ENCODE data around the gene RALB.

RALB gene

GRCh38 chr2:120323807-120324399, 71.3 kb downstream of the RALB start:
- WGBS (ENCODE audit: extremely low coverage, insufficient coverage, low lambda C conversion rate): no CpG with 5 or more reads among the region's 10 CpGs
- H3K4me2 ChIP-seq (ENCODE audit: low read length): no peak overlapping the region
- no peaks in the 10 kb centered on the region for H3K4me1 ChIP-seq (ENCODE audit: control insufficient read depth, low read depth, low read length)
- no peaks in the 10 kb centered on the region for H3K79me2 ChIP-seq (ENCODE audit: control insufficient read depth, insufficient read depth, low read length)
- H2AK5ac ChIP-seq (ENCODE audit: low read length): no peak overlapping the region
- H3K36me3 ChIP-seq (ENCODE audit: control insufficient read depth, insufficient read depth, low read length): no peaks in the 10 kb centered on the region
- no peak overlapping the region for H4K8ac ChIP-seq (ENCODE audit: low read depth, low read length)
- H2BK15ac ChIP-seq (replicated peaks; ENCODE audit: low read depth): no peak overlapping the region
- H3K79me1 ChIP-seq (ENCODE audit: low read length): no peaks in the 10 kb centered on the region
- H3K56ac ChIP-seq (ENCODE audit: low read length): no peak overlapping the region
- no peak overlapping the region for H3K23ac ChIP-seq (ENCODE audit: low read length)
- no peak overlapping the region for H3K18ac ChIP-seq (ENCODE audit: low read length)
- DNase-seq: no peak
- no peak overlapping the region for H3K9ac ChIP-seq (ENCODE audit: low read length)
- no peak overlapping the region for H3K4me3 ChIP-seq (ENCODE audit: low read length)
- no peak overlapping the region for H3K27ac ChIP-seq (ENCODE audit: low read depth, low read length)
- H3K4ac ChIP-seq (ENCODE audit: low read depth, low read length): no peak overlapping the region
- H4K5ac ChIP-seq (ENCODE audit: low read length): no peak overlapping the region
- H2BK120ac ChIP-seq (ENCODE audit: low read depth, low read length): no peak overlapping the region
- H2BK5ac ChIP-seq (ENCODE audit: low read length): no peak overlapping the region
- no peaks in the 10 kb centered on the region for H3K27me3 ChIP-seq (ENCODE audit: insufficient read depth, low read length, poor library complexity)

GRCh38 chr2:120324933-120325332, 72.3 kb downstream of the RALB start:
- no peak overlapping the region for H3K4me2 ChIP-seq (ENCODE audit: low read length)
- no peak overlapping the region for H4K5ac ChIP-seq (ENCODE audit: low read length)
- no peaks in the 10 kb centered on the region for H3K36me3 ChIP-seq (ENCODE audit: control insufficient read depth, insufficient read depth, low read length)
- no peak overlapping the region for H2BK15ac ChIP-seq (replicated peaks; ENCODE audit: low read depth)
- no peak for DNase-seq
- H2BK120ac ChIP-seq (ENCODE audit: low read depth, low read length): no peak overlapping the region
- H3K4ac ChIP-seq (ENCODE audit: low read depth, low read length): no peak overlapping the region
- no peak overlapping the region for H3K27ac ChIP-seq (ENCODE audit: low read depth, low read length)
- H3K27me3 ChIP-seq (ENCODE audit: insufficient read depth, low read length, poor library complexity): no peaks in the 10 kb centered on the region
- H2BK5ac ChIP-seq (ENCODE audit: low read length): no peak overlapping the region
- no peak overlapping the region for H4K8ac ChIP-seq (ENCODE audit: low read depth, low read length)
- H3K4me1 ChIP-seq (ENCODE audit: control insufficient read depth, low read depth, low read length): no peaks in the 10 kb centered on the region
- H3K9ac ChIP-seq (ENCODE audit: low read length): no peak overlapping the region
- no CpG with 5 or more reads among the region's 7 CpGs for WGBS (ENCODE audit: extremely low coverage, insufficient coverage, low lambda C conversion rate)
- no peaks in the 10 kb centered on the region for H3K79me1 ChIP-seq (ENCODE audit: low read length)
- H3K4me3 ChIP-seq (ENCODE audit: low read length): no peak overlapping the region
- no peak overlapping the region for H3K56ac ChIP-seq (ENCODE audit: low read length)
- H3K23ac ChIP-seq (ENCODE audit: low read length): no peak overlapping the region
- no peak overlapping the region for H3K18ac ChIP-seq (ENCODE audit: low read length)
- H2AK5ac ChIP-seq (ENCODE audit: low read length): no peak overlapping the region
- H3K79me2 ChIP-seq (ENCODE audit: control insufficient read depth, insufficient read depth, low read length): no peaks in the 10 kb centered on the region

- Histone ChIP-seq H4K8ac (ENCODE audit: low read depth, low read length) (no peak overlapping the region), H3K27me3 (ENCODE audit: insufficient read depth, low read length, poor library complexity) (no peaks in the 10 kb centered on the region), H3K27ac (ENCODE audit: low read depth, low read length) (no peak overlapping the region), H3K36me3 (ENCODE audit: control insufficient read depth, insufficient read depth, low read length) (no peaks in the 10 kb centered on the region), H3K9ac (ENCODE audit: low read length) (no peak overlapping the region), H2BK120ac (ENCODE audit: low read depth, low read length) (no peak overlapping the region), H3K4ac (ENCODE audit: low read depth, low read length) (no peak overlapping the region), H3K23ac (ENCODE audit: low read length) (no peak overlapping the region), H3K79me2 (ENCODE audit: control insufficient read depth, insufficient read depth, low read length) (no peaks in the 10 kb centered on the region), H3K79me1 (ENCODE audit: low read length) (no peaks in the 10 kb centered on the region), H2BK15ac (replicated peaks; ENCODE audit: low read depth) (no peak overlapping the region), H3K56ac (ENCODE audit: low read length) (no peak overlapping the region), H2AK5ac (ENCODE audit: low read length) (no peak overlapping the region), H3K4me2 (ENCODE audit: low read length) (no peak overlapping the region), H3K18ac (ENCODE audit: low read length) (no peak overlapping the region), H2BK5ac (ENCODE audit: low read length) (no peak overlapping the region), H3K4me3 (ENCODE audit: low read length) (no peak overlapping the region), H4K5ac (ENCODE audit: low read length) (no peak overlapping the region), H3K4me1 (ENCODE audit: control insufficient read depth, low read depth, low read length) (no peaks in the 10 kb centered on the region)
- DNase-seq: no peak
- no CpG with 5 or more reads among the region's 9 CpGs for WGBS (ENCODE audit: extremely low coverage, insufficient coverage, low lambda C conversion rate)
Observed at GRCh38 chr2:120326066-120326465, 73.4 kb downstream of the RALB start.

GRCh38 chr2:120330946-120331822, 78.5 kb downstream of the RALB start:
- no peak overlapping the region for H3K4ac ChIP-seq (ENCODE audit: low read depth, low read length)
- no CpG with 5 or more reads among the region's 24 CpGs for WGBS (ENCODE audit: extremely low coverage, insufficient coverage, low lambda C conversion rate)
- H2AK5ac ChIP-seq (ENCODE audit: low read length): no peak overlapping the region

GRCh38 chr2:120331903-120332302, 79.3 kb downstream of the RALB start:
- no peak for DNase-seq
- H3K27ac ChIP-seq (ENCODE audit: low read depth, low read length): no peak overlapping the region
- no peaks in the 10 kb centered on the region for H3K4me1 ChIP-seq (ENCODE audit: control insufficient read depth, low read depth, low read length)
- no peak overlapping the region for H2BK120ac ChIP-seq (ENCODE audit: low read depth, low read length)
- no peak overlapping the region for H2BK15ac ChIP-seq (replicated peaks; ENCODE audit: low read depth)
- no peak overlapping the region for H2BK5ac ChIP-seq (ENCODE audit: low read length)
- no peak overlapping the region for H4K5ac ChIP-seq (ENCODE audit: low read length)
- H3K56ac ChIP-seq (ENCODE audit: low read length): no peak overlapping the region
- H3K18ac ChIP-seq (ENCODE audit: low read length): no peak overlapping the region
- H3K4me2 ChIP-seq (ENCODE audit: low read length): no peak overlapping the region
- no peak overlapping the region for H3K4ac ChIP-seq (ENCODE audit: low read depth, low read length)
- H3K36me3 ChIP-seq (ENCODE audit: control insufficient read depth, insufficient read depth, low read length): no peaks in the 10 kb centered on the region
- H3K79me2 ChIP-seq (ENCODE audit: control insufficient read depth, insufficient read depth, low read length): no peaks in the 10 kb centered on the region
- H3K79me1 ChIP-seq (ENCODE audit: low read length): no peaks in the 10 kb centered on the region
- H3K9ac ChIP-seq (ENCODE audit: low read length): no peak overlapping the region
- no peaks in the 10 kb centered on the region for H3K27me3 ChIP-seq (ENCODE audit: insufficient read depth, low read length, poor library complexity)
- no peak overlapping the region for H3K23ac ChIP-seq (ENCODE audit: low read length)
- H3K4me3 ChIP-seq (ENCODE audit: low read length): no peak overlapping the region
- no peak overlapping the region for H2AK5ac ChIP-seq (ENCODE audit: low read length)
- no peak overlapping the region for H4K8ac ChIP-seq (ENCODE audit: low read depth, low read length)
- no CpG with 5 or more reads among the region's 4 CpGs for WGBS (ENCODE audit: extremely low coverage, insufficient coverage, low lambda C conversion rate)

More at GRCh38 chr2:120330946-120331822, 78.5 kb downstream of the RALB start:
- Histone ChIP-seq H3K79me1 (ENCODE audit: low read length) (no peaks in the 10 kb centered on the region), H3K27ac (ENCODE audit: low read depth, low read length) (no peak overlapping the region), H3K27me3 (ENCODE audit: insufficient read depth, low read length, poor library complexity) (no peaks in the 10 kb centered on the region), H2BK120ac (ENCODE audit: low read depth, low read length) (no peak overlapping the region), H3K79me2 (ENCODE audit: control insufficient read depth, insufficient read depth, low read length) (no peaks in the 10 kb centered on the region), H3K36me3 (ENCODE audit: control insufficient read depth, insufficient read depth, low read length) (no peaks in the 10 kb centered on the region), H3K4me3 (ENCODE audit: low read length) (no peak overlapping the region), H3K4me1 (ENCODE audit: control insufficient read depth, low read depth, low read length) (no peaks in the 10 kb centered on the region), H2BK15ac (replicated peaks; ENCODE audit: low read depth) (no peak overlapping the region), H4K5ac (ENCODE audit: low read length) (no peak overlapping the region), H3K56ac (ENCODE audit: low read length) (no peak overlapping the region), H2BK5ac (ENCODE audit: low read length) (no peak overlapping the region), H3K9ac (ENCODE audit: low read length) (no peak overlapping the region), H4K8ac (ENCODE audit: low read depth, low read length) (no peak overlapping the region), H3K18ac (ENCODE audit: low read length) (no peak overlapping the region), H3K23ac (ENCODE audit: low read length) (no peak overlapping the region), H3K4me2 (ENCODE audit: low read length) (no peak overlapping the region)
- no peak for DNase-seq
